ENCODE data around the gene PMM2. TPM values are rescaled to one million over a fixed set of nuclear protein-coding genes. Genes with fewer than 3 reads are reported as not detected.

The PMM2 gene
- total and polyA plus RNA-seq, 2 experiments from 2014 or later = 38.2 to 60.4 TPM

GRCh38 chr16:8762254-8762653, 35.4 kb upstream of the PMM2 start:
- H3K36me3 ChIP-seq (ENCODE audit: insufficient read depth) = no peaks in the 10 kb centered on the region
- H3K27me3 ChIP-seq (ENCODE audit: insufficient read depth) = no peaks in the 10 kb centered on the region

GRCh38 chr16:8763083-8763482, 34.6 kb upstream of the PMM2 start:
- Histone ChIP-seq H3K4me2 (no peak overlapping the region), H4K20me1 (replicated peaks; ENCODE audit: insufficient read depth) (no peaks in the 10 kb centered on the region), H3K4me3 (no peak overlapping the region), H3K4me1 (ENCODE audit: insufficient read depth) (peaks cover 17% of the 10 kb centered on the region), H2AFZ (no peak overlapping the region), H3K27ac (ENCODE audit: low read depth) (no peak overlapping the region), H3F3A (replicated peaks; ENCODE audit: low read depth) (peaks cover 8% of the 10 kb centered on the region; the same call in 1 of the 2 replicates), H3K79me2 (replicated peaks; ENCODE audit: insufficient read depth) (no peaks in the 10 kb centered on the region), H3K36me3 (ENCODE audit: insufficient read depth) (no peaks in the 10 kb centered on the region), H3K9me2 (ENCODE audit: insufficient read depth) (no peaks in the 10 kb centered on the region), H3K27me3 (ENCODE audit: insufficient read depth) (no peaks in the 10 kb centered on the region)
- DNase-seq (ENCODE audit: low spot score) (no peak), ATAC-seq (no peak)
- no peaks in the 10 kb centered on the region for H3K9me3 Mint-ChIP-seq
- H3K4me3 Mint-ChIP-seq = no peak overlapping the region
- H3K36me3 Mint-ChIP-seq (ENCODE audit: low read depth) = no peaks in the 10 kb centered on the region
- H3K27me3 Mint-ChIP-seq (ENCODE audit: insufficient read depth, low read depth, poor library complexity) = peaks cover 10% of the 10 kb centered on the region
- no peak overlapping the region for H3K27ac Mint-ChIP-seq
- peaks cover 16% of the 10 kb centered on the region for H3K4me1 Mint-ChIP-seq
- TF ChIP-seq CTCF (conservative IDR thresholded peaks at IDR 0.05; ENCODE audit: low read depth in 2 of 2) = no peak
- TF ChIP-seq JUNB (IDR thresholded peaks at IDR 0.05; ENCODE audit: unreplicated experiment) = no peak
- no peak for TF ChIP-seq POLR2AphosphoS5 (IDR thresholded peaks at IDR 0.05; ENCODE audit: low read depth)
- no peak for TF ChIP-seq STAT1 (IDR thresholded peaks at IDR 0.05; ENCODE audit: unreplicated experiment)

More at GRCh38 chr16:8762254-8762653, 35.4 kb upstream of the PMM2 start:
- DNase-seq (ENCODE audit: low spot score) (no peak), ATAC-seq (no peak)
- Mint-ChIP-seq H3K4me3 (no peak overlapping the region), H3K27ac (no peak overlapping the region), H3K36me3 (ENCODE audit: low read depth) (no peaks in the 10 kb centered on the region), H3K27me3 (ENCODE audit: insufficient read depth, low read depth, poor library complexity) (peaks cover 9% of the 10 kb centered on the region), H3K9me3 (no peaks in the 10 kb centered on the region), H3K4me1 (peaks cover 16% of the 10 kb centered on the region)
- no peaks in the 10 kb centered on the region for H3K79me2 ChIP-seq (replicated peaks; ENCODE audit: insufficient read depth)
- H3K9me2 ChIP-seq (ENCODE audit: insufficient read depth) = no peaks in the 10 kb centered on the region
- H4K20me1 ChIP-seq (replicated peaks; ENCODE audit: insufficient read depth) = no peaks in the 10 kb centered on the region
- H2AFZ ChIP-seq = no peak overlapping the region
- H3K4me2 ChIP-seq = no peak overlapping the region
- H3K4me1 ChIP-seq (ENCODE audit: insufficient read depth) = peaks cover 17% of the 10 kb centered on the region
- H3K27ac ChIP-seq (ENCODE audit: low read depth) = no peak overlapping the region
- TF ChIP-seq, protein P1, sequence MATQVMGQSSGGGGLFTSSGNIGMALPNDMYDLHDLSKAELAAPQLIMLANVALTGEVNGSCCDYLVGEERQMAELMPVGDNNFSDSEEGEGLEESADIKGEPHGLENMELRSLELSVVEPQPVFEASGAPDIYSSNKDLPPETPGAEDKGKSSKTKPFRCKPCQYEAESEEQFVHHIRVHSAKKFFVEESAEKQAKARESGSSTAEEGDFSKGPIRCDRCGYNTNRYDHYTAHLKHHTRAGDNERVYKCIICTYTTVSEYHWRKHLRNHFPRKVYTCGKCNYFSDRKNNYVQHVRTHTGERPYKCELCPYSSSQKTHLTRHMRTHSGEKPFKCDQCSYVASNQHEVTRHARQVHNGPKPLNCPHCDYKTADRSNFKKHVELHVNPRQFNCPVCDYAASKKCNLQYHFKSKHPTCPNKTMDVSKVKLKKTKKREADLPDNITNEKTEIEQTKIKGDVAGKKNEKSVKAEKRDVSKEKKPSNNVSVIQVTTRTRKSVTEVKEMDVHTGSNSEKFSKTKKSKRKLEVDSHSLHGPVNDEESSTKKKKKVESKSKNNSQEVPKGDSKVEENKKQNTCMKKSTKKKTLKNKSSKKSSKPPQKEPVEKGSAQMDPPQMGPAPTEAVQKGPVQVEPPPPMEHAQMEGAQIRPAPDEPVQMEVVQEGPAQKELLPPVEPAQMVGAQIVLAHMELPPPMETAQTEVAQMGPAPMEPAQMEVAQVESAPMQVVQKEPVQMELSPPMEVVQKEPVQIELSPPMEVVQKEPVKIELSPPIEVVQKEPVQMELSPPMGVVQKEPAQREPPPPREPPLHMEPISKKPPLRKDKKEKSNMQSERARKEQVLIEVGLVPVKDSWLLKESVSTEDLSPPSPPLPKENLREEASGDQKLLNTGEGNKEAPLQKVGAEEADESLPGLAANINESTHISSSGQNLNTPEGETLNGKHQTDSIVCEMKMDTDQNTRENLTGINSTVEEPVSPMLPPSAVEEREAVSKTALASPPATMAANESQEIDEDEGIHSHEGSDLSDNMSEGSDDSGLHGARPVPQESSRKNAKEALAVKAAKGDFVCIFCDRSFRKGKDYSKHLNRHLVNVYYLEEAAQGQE (IDR thresholded peaks at IDR 0.05; ENCODE audit: unreplicated experiment) = no peak
- TF ChIP-seq CTCF (conservative IDR thresholded peaks at IDR 0.05; ENCODE audit: low read depth in 2 of 2) = no peak
- no peak for TF ChIP-seq EZH2 (IDR thresholded peaks at IDR 0.05; ENCODE audit: low read depth, unreplicated experiment)
- TF ChIP-seq ZNF331 (CRISPR knock-in tag; IDR thresholded peaks at IDR 0.05; ENCODE audit: low read depth) = no peak
- TF ChIP-seq STAT1 (IDR thresholded peaks at IDR 0.05; ENCODE audit: unreplicated experiment) = no peak
- H3K4me3 ChIP-seq = no peak overlapping the region
- peaks cover 8% of the 10 kb centered on the region; the same call in 1 of the 2 replicates for H3F3A ChIP-seq (replicated peaks; ENCODE audit: low read depth)
